Esophagus muscularis mucosa (tissue), 4 donors: ENCODE measurements around the gene PRR20B. TPM values are rescaled to one million over a fixed set of nuclear protein-coding genes. Genes with fewer than 3 reads are reported as not detected.

Experiments used
- small RNA-seq, 3 donors: library from RNA; depleted of rRNA; stranded (forward); fragments of <200 nt; gene quantifications; one replicate each; pipeline ENCODE3, GENCODE V24; 2016
- total RNA-seq, 4 donors: library from RNA; depleted of rRNA; stranded (reverse); fragments of >200 nt; gene quantifications; one replicate each; pipeline versions ENCODE4 v1.1.0 to v1.2.1, GENCODE V29; 2016

PRR20B gene
- total RNA-seq, 4 donors from 2014 or later, result not detected

Small RNA genes lying within 50 kb of the gene (small RNA-seq; reads per million reads assigned to genes)
- 0 reads per million in 3 donors for gene PRR20FP

Other genes with a start within 250 kb of the PRR20B start
- not detected for gene PRR20A, start 6.6 kb upstream of the PRR20B start, total RNA-seq
- not detected for gene PRR20C, start 6.6 kb downstream of the PRR20B start, total RNA-seq
- not detected for gene PRR20D, start 13.1 kb downstream of the PRR20B start, total RNA-seq
- not detected for gene PRR20E, start 19.7 kb downstream of the PRR20B start, total RNA-seq